ENCODE data around the gene NADSYN1. TPM values are rescaled to one million over a fixed set of nuclear protein-coding genes. Genes with fewer than 3 reads are reported as not detected.
A peak's percentile ranks its signal among the peaks of the same experiment; 100 is the strongest.
"Not testable (repeated sequence)": the region's sequence is repeated elsewhere in the genome, so short reads cannot be mapped to it uniquely, and the experiment has no call there.

Gene NADSYN1
- total and polyA plus RNA-seq, 2 experiments from 2014 or later = 46.8 to 68.9 TPM

GRCh38 chr11:71410363-71410966 lies 42.5 kb upstream of the NADSYN1 start:
- Histone ChIP-seq H3K9me3 (ENCODE audit: low read depth) (no peaks in the 10 kb centered on the region), H3K4me3 (no peak overlapping the region), H3K27me3 (no peaks in the 10 kb centered on the region), H3K4me1 (ENCODE audit: low read depth) (no peaks in the 10 kb centered on the region), H3K27ac (no peak overlapping the region), H3K36me3 (no peaks in the 10 kb centered on the region)
- TF ChIP-seq, protein P1, sequence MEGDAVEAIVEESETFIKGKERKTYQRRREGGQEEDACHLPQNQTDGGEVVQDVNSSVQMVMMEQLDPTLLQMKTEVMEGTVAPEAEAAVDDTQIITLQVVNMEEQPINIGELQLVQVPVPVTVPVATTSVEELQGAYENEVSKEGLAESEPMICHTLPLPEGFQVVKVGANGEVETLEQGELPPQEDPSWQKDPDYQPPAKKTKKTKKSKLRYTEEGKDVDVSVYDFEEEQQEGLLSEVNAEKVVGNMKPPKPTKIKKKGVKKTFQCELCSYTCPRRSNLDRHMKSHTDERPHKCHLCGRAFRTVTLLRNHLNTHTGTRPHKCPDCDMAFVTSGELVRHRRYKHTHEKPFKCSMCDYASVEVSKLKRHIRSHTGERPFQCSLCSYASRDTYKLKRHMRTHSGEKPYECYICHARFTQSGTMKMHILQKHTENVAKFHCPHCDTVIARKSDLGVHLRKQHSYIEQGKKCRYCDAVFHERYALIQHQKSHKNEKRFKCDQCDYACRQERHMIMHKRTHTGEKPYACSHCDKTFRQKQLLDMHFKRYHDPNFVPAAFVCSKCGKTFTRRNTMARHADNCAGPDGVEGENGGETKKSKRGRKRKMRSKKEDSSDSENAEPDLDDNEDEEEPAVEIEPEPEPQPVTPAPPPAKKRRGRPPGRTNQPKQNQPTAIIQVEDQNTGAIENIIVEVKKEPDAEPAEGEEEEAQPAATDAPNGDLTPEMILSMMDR (IDR thresholded peaks at IDR 0.05; ENCODE audit: low read depth, low read length) = no peak
- DNase-seq (ENCODE audit: low read depth in 1 of 2, low spot score in 1 of 2) = no peak

DNA sequence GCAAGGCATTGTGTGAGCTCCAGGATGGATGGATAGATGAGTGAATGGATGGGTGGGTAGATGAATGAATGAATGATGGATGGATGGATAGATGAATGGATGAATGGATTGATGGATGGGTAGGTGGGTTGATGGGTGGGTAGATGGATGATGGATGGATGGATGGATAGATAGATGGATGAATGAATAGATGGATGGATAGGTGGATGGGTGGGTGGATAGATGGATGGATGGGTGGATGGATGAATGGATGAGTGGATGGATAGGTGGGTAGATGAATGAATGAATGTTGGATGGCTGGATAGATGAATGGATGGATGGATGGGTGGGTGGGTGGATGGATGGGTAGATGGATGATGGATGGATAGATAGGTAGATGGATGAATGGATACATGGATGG lies 38.4 kb upstream of the NADSYN1 start:
- Histone ChIP-seq H3K36me3 (no peaks in the 10 kb centered on the region), H3K27ac (no peak overlapping the region), H3K4me1 (ENCODE audit: low read depth) (no peaks in the 10 kb centered on the region), H3K9me3 (ENCODE audit: low read depth) (no peaks in the 10 kb centered on the region), H3K4me3 (no peak overlapping the region), H3K27me3 (no peaks in the 10 kb centered on the region)
- no peak for DNase-seq (ENCODE audit: low read depth in 1 of 2, low spot score in 1 of 2)
- TF ChIP-seq, protein P1 (IDR thresholded peaks at IDR 0.05; ENCODE audit: low read depth, low read length) = no peak

- Histone ChIP-seq H3K36me3 (no peaks in the 10 kb centered on the region), H3K27ac (no peak overlapping the region), H3K9me3 (ENCODE audit: low read depth) (no peaks in the 10 kb centered on the region), H3K4me3 (no peak overlapping the region), H3K27me3 (no peaks in the 10 kb centered on the region), H3K4me1 (ENCODE audit: low read depth) (no peaks in the 10 kb centered on the region)
- no peak for DNase-seq (ENCODE audit: low read depth in 1 of 2, low spot score in 1 of 2)
- TF ChIP-seq, protein P1 (IDR thresholded peaks at IDR 0.05; ENCODE audit: low read depth, low read length) = no peak
These were observed 34.4 kb upstream of the NADSYN1 start for GRCh38 chr11:71418643-71419042.

DNA sequence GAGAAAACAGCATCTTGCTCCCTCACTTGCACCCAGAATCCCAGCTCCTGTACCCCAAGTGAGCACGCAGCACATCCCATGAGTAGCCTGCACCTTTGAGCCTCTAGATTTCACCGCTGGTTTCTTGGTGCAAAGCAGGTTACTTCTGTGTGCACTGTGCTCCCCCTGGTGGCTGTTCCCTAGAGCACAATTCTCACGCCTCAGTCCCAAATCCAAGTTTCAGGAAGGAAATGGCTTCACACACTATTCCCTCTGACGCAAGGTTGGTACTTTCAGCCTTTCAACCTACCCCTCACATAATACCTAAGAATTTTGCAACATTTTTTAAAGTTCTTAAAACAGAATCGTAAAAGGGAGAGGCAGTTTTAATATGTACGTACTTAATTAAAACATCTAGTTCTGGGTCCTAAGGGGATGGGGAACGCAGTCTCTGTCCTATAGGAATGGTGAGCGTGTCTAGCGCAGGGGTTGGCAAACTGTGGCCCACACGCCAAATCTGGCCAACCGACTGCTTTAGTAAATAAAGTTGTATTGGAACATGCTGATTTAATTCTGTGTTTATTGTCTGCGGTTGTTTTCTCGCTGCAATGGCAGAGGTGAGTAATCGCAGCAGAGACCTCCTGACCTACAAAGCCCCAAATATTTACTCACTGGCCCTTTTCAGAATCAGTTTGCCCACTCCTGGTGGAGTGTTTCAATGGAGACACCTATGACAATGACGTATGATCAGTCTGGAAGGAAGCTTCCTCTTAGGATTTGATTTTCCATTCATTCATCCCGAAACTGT lies 32.4 kb upstream of the NADSYN1 start:
- no peaks in the 10 kb centered on the region for H3K27me3 ChIP-seq
- DNase-seq (ENCODE audit: low read depth in 1 of 2, low spot score in 1 of 2) = peak; percentile 49 to 67
- TF ChIP-seq, protein P1 (IDR thresholded peaks at IDR 0.05; ENCODE audit: low read depth, low read length) = peak; percentile 72
- no peaks in the 10 kb centered on the region for H3K9me3 ChIP-seq (ENCODE audit: low read depth)
- no peak overlapping the region for H3K27ac ChIP-seq
- H3K4me3 ChIP-seq = no peak overlapping the region
- no peaks in the 10 kb centered on the region for H3K36me3 ChIP-seq
- no peaks in the 10 kb centered on the region for H3K4me1 ChIP-seq (ENCODE audit: low read depth)

- TF ChIP-seq, protein P1 (IDR thresholded peaks at IDR 0.05; ENCODE audit: low read depth, low read length) = no peak
These were observed 31.5 kb upstream of the NADSYN1 start for GRCh38 chr11:71421392-71421950.

GRCh38 chr11:71422318-71422717 lies 30.7 kb upstream of the NADSYN1 start:
- DNase-seq (ENCODE audit: low read depth in 1 of 2, low spot score in 1 of 2); H3K9me3 ChIP-seq (ENCODE audit: low read depth); H3K4me1 ChIP-seq (ENCODE audit: low read depth); H3K27ac ChIP-seq; H3K36me3 ChIP-seq; H3K4me3 ChIP-seq; H3K27me3 ChIP-seq: not testable (repeated sequence)

More at GRCh38 chr11:71421392-71421950, 31.5 kb upstream of the NADSYN1 start:
- DNase-seq (ENCODE audit: low read depth in 1 of 2, low spot score in 1 of 2) = no peak
- H3K4me1 ChIP-seq (ENCODE audit: low read depth) = no peaks in the 10 kb centered on the region
- no peaks in the 10 kb centered on the region for H3K27me3 ChIP-seq
- H3K9me3 ChIP-seq (ENCODE audit: low read depth) = no peaks in the 10 kb centered on the region
- no peak overlapping the region for H3K4me3 ChIP-seq
- no peaks in the 10 kb centered on the region for H3K36me3 ChIP-seq
- no peak overlapping the region for H3K27ac ChIP-seq
